Mucosa of rectum (tissue), 2 donors: ENCODE data around the gene FOXP4.
A peak's percentile ranks its signal among the peaks of the same experiment; 100 is the strongest.

Experiments
- H3K27ac ChIP-seq, 2 donors: one replicate each; pipeline ENCODE4 v1.7.0; 2013; ENCODE audit warnings: inconsistent platforms in 2 of 2, low read depth in 2 of 2, low read length in 2 of 2
- H3K27me3 ChIP-seq, 2 donors: one replicate each; pipeline ENCODE4 v1.7.0; 2013; ENCODE audit warnings: low read length in 2 of 2; ENCODE audit not compliant: control insufficient read depth in 2 of 2, insufficient read depth in 2 of 2
- H3K36me3 ChIP-seq, 2 donors: one replicate each; pipeline ENCODE4 v1.7.0; 2013; ENCODE audit warnings: low read length in 2 of 2; ENCODE audit not compliant: control insufficient read depth in 2 of 2, insufficient read depth in 2 of 2
- H3K4me1 ChIP-seq, 2 donors: one replicate each; pipeline ENCODE4 v1.7.0; 2013; ENCODE audit warnings: low read length in 2 of 2, mild to moderate bottlenecking in 1 of 2; ENCODE audit not compliant: control insufficient read depth in 2 of 2, insufficient read depth in 2 of 2
- H3K4me3 ChIP-seq, 2 donors: one replicate each; pipeline ENCODE4 v1.7.0; 2013; ENCODE audit warnings: low read length in 2 of 2
- H3K9ac ChIP-seq, 2 donors: one replicate each; pipeline ENCODE4 v1.7.0; 2013; ENCODE audit warnings: low read length in 2 of 2, low read depth in 1 of 2, mild to moderate bottlenecking in 1 of 2
- H3K9me3 ChIP-seq, 2 donors: one replicate each; pipeline ENCODE4 v1.7.0; 2013; ENCODE audit warnings: low read length in 2 of 2; ENCODE audit not compliant: control insufficient read depth in 2 of 2
- donor health status: healthy.
- donor health status: Normal muscosa, but diverticular disease.

FOXP4 gene

DNA sequence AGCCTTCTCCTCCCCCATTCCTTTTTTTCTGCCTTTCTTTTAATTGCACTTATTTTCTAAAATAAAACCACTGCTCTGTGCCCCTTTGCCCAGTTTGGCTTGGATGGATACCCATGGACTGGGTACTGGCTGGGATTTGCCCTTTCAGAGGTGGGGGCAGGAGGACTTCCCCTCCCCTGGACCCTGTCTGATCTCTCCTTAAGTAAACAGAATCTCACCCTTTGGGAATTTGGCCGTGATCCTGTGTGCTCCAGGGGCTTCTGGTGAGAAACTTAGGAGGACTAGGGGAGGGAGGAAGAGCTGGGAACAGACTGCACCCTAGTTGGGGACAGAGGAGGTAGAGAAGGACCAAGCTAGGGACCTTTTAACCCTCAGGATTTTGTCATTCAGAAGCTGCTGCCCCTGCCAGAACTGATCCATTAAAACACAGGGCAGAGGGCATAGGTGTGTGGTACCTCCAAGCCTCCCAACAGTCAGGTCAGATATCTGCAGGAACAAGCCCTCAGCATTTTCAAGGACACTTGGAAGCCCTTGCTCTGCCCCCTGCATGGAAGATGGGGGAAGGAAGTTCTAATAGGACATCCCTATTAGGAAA lies 7.3 kb downstream of the FOXP4 start:
- peaks cover 8 to 11% of the 10 kb centered on the region in 2 donors for H3K36me3 ChIP-seq
- no peak overlapping the region for H3K27ac ChIP-seq
- H3K9me3 ChIP-seq, result no peaks in the 10 kb centered on the region
- no peak overlapping the region for H3K4me3 ChIP-seq
- no peaks in the 10 kb centered on the region for H3K27me3 ChIP-seq
- H3K9ac ChIP-seq, result no peak overlapping the region
- peaks cover 1 to 3% of the 10 kb centered on the region in 2 donors for H3K4me1 ChIP-seq

DNA sequence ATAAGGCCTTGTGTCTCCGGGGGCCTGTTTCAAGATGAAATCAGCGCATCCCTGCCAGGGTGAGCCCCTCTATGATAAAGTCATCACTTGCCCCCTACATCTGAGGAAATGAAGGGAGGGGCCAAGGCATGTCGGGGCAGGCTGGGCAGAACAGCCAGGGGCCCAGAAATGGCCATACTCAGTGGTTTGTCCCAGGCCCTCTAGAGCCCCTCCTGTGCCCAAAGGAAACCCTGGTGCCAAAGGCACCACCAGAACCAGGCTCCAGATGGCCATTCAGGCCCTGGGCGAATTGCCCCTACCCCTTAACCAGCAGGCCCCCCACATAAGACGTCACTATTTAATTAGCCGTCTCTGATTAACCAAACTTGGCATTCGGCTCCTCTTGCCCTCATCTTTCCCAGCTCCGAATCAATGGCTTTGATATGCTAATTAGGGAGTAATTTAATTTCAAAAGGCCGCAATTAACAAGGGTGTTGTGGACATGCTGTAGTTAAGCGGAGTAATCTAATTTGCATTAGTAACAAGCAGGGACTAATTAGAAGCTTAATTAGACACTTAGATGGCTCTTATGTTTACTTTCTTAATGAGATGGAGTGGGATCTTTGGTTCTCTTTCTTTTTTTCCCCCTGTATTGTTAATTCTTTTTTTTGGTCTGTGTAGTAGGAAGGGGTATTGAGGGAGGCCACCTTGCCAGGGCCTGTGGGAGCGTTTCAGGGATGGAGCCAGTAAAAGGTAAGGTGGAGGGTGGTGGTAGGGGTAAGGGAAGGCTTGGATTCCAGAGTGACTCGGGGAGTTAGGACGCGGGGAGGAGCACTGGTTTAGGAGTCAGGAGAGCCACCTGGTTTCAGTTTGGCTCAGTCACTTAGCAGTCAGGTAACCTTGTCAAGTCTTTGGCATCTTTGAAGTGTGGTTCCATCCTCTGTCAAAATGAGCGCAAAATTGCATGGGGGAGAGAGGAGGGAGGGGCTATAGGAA lies 9.4 kb downstream of the FOXP4 start:
- peaks cover 8 to 11% of the 10 kb centered on the region in 2 donors for H3K36me3 ChIP-seq
- no peaks in the 10 kb centered on the region for H3K4me1 ChIP-seq
- no peak overlapping the region for H3K9ac ChIP-seq
- H3K27ac ChIP-seq, result no peak overlapping the region
- no peaks in the 10 kb centered on the region for H3K27me3 ChIP-seq
- H3K4me3 ChIP-seq, result no peak overlapping the region
- no peaks in the 10 kb centered on the region for H3K9me3 ChIP-seq

DNA sequence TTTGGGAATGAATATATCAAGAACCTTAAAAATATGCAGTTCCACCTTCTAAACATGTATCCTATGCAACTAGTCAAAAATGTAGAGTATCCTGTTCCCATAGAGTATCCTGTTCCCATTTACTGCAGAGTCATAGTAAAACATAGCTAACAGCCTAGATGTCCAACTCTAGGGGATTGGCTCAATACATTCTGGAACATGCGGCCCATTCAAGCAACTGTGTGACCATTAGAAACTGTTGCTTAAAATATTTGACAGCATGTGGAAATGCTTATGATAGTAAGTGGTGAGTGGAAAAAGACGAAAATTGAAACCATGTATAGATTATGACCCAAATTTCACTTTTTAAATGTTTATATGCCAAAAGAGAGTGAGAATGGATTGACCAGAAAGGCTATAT lies 11.2 kb downstream of the FOXP4 start:
- no peaks in the 10 kb centered on the region for H3K27me3 ChIP-seq
- no peaks in the 10 kb centered on the region for H3K4me1 ChIP-seq
- H3K27ac ChIP-seq, result no peak overlapping the region
- H3K36me3 ChIP-seq, result peaks cover 6 to 7% of the 10 kb centered on the region in 2 donors
- H3K9me3 ChIP-seq, result no peaks in the 10 kb centered on the region
- H3K4me3 ChIP-seq, result no peak overlapping the region
- no peak overlapping the region for H3K9ac ChIP-seq

DNA sequence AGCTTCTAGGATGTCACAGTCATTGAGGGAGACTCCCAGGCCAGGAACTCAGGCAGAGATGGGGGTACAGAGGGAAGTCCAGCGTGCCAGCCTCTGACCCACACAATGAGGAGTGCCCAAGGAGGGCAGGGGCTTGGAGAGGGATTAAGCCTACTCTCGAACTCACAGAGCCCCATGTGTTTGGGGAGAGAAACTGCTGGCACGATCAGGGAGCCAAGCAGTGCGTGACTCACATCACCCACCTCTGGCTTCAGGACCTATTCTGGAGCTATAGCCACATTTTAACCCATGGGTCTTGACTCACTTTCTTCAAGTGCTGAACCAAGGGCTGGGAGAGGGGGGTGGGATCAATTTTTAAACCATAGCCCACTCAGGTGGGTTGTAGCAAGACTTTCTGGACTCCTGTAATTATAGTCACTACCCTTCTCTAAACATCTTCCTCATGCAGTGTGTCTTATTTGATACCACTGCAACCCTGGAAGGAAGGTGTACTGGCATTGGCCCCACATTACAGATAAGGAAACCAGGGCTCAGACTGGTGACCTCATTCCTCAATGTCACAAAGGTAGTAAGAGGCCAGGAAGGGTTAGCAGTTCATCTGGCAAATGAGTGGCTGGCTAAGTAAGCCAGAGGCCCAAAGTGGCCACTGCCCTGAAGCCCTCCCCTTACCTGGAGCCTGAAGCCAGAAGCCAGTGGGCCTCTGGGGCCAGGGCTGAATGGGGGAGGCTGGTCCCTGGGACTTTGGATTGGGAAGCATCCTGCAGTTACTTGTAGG lies 12.0 kb downstream of the FOXP4 start:
- Histone ChIP-seq H3K27me3 (no peaks in the 10 kb centered on the region), H3K4me3 (no peak overlapping the region), H3K9ac (no peak overlapping the region), H3K9me3 (no peaks in the 10 kb centered on the region), H3K4me1 (no peaks in the 10 kb centered on the region), H3K27ac (no peak overlapping the region), H3K36me3 (peaks cover 4 to 7% of the 10 kb centered on the region in 2 donors)

DNA sequence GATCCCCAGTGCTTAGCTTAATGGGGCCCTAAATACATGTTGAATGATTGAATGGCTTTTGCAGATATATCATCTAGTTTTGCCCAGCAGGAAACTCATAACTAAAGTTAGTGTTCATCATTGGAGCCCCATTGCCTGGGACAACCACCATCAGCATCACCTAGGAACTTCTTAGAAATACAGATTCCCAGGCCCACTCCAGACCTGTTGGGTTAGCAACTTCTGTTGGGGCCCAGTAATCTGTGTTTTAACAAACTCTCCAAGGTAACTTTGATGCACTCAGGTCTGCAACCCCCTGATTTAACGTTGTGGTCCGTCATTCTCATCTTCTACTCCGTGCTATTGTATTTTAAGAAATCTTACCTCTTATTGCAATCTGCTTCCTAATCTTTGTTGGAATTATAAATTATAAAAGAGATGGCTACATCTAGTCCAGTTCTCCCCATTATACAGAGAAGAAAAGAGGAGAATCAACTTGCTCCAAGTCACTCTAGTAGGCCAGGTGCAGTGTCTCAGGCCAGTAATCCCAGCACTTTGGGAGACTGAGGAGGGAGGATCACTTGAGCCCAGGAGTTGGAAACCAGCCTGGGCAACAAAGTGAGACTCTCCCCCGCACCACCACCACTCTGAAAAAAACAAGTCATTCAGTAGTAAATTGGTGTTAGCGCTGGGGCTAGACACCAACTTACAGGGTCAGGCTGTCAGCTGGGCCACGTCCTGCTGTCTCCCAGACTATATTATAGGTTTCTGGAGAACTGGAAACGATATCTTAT lies 13.7 kb downstream of the FOXP4 start:
- Histone ChIP-seq H3K4me1 (no peaks in the 10 kb centered on the region), H3K9me3 (no peaks in the 10 kb centered on the region), H3K4me3 (peak overlapping the region; percentile 60 to 72), H3K9ac (no peak overlapping the region), H3K27ac (peak overlapping the region in 1 of 2 donors; percentile 43), H3K27me3 (no peaks in the 10 kb centered on the region), H3K36me3 (peaks cover 2 to 4% of the 10 kb centered on the region in 2 donors)

DNA sequence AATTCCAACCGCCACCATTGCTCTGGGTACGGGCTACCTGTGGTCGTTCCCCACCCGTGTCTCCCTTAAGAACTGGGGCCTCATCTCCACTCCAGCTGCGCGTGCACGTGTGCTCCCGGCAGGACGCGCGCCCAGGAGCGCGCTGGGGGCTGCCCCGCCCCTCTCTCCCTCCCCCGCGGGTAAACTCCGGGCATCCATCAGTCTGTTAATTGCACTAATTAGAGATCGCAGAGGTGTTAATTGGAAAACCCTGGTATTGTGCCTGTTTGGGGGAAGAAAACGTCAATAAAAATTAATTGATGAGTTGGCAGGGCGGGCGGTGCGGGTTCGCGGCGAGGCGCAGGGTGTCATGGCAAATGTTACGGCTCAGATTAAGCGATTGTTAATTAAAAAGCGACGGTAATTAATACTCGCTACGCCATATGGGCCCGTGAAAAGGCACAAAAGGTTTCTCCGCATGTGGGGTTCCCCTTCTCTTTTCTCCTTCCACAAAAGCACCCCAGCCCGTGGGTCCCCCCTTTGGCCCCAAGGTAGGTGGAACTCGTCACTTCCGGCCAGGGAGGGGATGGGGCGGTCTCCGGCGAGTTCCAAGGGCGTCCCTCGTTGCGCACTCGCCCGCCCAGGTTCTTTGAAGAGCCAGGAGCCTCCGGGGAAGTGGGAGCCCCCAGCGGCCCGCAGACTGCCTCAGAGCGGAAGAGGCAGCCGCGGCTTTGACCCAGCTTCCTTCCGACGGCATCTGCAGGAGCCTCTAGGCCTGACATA lies 14.4 kb downstream of the FOXP4 start:
- Histone ChIP-seq H3K9ac (peak overlapping the region in 1 of 2 donors; percentile 24), H3K4me3 (peak overlapping the region; percentile 60 to 72), H3K9me3 (no peaks in the 10 kb centered on the region), H3K27me3 (no peaks in the 10 kb centered on the region), H3K27ac (peak overlapping the region in 1 of 2 donors; percentile 43), H3K36me3 (peaks cover 4 to 5% of the 10 kb centered on the region in 2 donors), H3K4me1 (no peaks in the 10 kb centered on the region)

DNA sequence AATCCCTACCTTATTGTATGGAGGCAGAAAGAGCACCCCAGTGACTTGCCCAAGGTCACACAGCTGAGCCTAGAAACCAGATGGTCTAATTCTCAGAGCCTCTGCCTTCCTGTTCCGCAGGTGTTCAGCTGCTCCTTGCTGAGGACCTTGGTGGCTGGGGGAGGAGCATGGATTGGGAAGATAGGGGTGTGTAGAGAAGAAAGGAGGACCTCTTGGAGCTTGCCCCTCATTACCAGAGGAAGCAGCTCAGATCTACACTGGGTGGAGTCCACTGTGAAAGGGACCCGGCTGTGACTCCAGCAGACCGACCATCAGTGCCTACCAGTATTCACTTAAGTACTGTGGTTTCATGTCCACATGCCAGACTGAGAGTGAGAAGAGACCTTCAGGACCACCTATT lies 15.2 kb downstream of the FOXP4 start:
- Histone ChIP-seq H3K9me3 (no peaks in the 10 kb centered on the region), H3K9ac (no peak overlapping the region), H3K27ac (no peak overlapping the region), H3K4me1 (no peaks in the 10 kb centered on the region), H3K27me3 (no peaks in the 10 kb centered on the region), H3K36me3 (peaks cover 12 to 13% of the 10 kb centered on the region in 2 donors), H3K4me3 (no peak overlapping the region)

DNA sequence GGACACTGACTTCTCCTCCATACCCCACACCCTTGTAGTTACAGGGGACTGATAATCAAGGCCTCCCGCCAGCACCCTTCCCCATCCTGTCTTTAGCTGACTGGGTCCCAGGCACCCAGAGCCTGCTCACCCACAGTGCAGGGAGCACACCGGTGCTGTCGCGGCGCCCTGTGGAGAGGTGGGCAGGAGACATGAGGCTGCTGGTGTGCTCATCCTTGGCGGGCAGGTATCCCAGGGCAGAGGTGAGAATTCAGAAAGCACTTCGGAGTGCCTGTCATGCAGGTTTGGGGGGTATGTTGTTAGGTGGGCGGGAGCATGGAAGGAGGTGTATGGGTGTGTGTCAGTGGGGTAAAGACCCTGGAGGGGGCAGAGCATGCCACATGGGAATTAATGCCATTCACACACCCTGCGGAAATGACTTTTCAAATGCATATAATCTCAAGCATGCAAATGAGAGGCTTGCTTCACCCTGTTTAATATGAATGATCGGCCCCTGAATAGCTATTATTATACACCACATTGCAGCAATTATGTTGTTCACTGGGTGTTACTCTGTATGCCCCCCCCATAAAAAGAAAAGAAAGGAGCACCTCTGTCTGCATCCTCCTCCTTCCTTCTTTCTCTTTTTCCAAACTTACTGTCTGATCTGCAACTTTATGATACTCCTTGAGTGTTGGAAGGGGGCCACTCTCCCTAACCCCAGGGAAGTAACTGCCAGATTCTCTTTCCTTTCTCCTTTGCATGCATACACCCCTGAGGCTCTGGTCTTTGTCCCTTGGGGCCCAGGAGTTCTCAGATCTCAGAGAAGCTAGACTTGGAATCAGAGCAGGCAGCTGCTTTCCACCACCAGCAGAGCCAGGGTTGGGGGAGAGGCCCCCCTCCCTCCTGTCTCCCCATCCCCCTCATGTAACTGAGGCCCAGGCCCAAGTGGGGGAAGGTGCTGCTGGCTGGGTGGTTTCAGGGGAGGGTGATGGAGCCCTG lies 16.0 kb downstream of the FOXP4 start:
- Histone ChIP-seq H3K27ac (no peak overlapping the region), H3K9ac (no peak overlapping the region)

More for the DNA sequence above, 16.0 kb downstream of the FOXP4 start:
- Histone ChIP-seq H3K27me3 (no peaks in the 10 kb centered on the region), H3K9me3 (no peaks in the 10 kb centered on the region), H3K4me1 (no peaks in the 10 kb centered on the region), H3K4me3 (no peak overlapping the region), H3K36me3 (peaks cover 20 to 21% of the 10 kb centered on the region in 2 donors)
